Hematopoietic multipotent progenitor cell treated with erythropoietin and hydrocortisone succinate and interleukin-3 and kit ligand, for 4 days (in vitro differentiated cells): Measurements from ENCODE around the gene FRS3.

ENCODE experiments used
- DNase-seq: peaks from one replicate; pipeline ENCODE4 v3.0.0-alpha.2; 2015

Gene FRS3

DNA sequence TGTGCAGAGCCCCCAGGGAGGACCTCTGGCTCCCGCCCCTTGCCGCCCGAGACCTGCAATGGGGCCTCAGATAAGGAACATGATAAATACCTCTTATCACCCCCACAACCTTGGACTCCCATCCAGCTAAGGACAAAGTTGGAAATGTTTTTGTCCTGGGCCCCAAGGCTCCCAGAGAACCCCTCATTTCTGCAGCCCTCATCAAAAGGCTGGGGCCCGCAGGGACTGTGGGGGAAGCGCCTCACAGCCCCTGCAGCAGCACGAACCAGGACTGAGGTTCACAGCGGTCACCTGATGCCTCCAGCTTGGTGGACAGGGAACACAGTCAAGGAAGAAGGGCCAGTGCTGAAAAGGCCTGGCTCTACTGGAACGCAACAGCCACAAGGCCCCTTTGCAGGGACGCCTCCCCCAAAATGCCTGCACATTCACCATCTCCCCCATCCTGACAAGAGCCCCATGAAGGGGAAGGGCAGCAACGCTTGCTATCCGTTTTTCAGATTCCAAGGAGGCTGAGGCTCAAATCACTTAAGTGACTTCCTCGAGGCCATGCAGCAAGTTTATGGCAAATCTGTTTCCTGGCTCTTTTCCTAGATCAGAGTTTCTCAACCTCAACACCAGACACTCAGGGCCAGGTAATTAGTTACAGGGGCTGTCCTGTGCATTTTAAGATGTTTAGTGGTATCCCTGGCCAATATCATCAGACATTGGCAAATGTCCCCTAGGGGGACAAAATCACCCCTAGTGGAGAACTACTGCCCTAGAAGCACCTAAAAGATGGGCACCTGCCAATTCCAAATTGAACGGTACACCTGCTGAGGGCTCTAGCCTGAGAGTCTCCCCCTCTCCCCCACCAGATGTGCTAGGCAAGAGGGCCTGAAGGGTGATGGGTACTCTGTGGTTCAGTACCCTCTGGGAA, 54.9 kb downstream of the FRS3 start:
- no peak for DNase-seq

- no peak for DNase-seq
Observed at GRCh38 chr6:41724228-41724580, 55.5 kb downstream of the FRS3 start.

DNA sequence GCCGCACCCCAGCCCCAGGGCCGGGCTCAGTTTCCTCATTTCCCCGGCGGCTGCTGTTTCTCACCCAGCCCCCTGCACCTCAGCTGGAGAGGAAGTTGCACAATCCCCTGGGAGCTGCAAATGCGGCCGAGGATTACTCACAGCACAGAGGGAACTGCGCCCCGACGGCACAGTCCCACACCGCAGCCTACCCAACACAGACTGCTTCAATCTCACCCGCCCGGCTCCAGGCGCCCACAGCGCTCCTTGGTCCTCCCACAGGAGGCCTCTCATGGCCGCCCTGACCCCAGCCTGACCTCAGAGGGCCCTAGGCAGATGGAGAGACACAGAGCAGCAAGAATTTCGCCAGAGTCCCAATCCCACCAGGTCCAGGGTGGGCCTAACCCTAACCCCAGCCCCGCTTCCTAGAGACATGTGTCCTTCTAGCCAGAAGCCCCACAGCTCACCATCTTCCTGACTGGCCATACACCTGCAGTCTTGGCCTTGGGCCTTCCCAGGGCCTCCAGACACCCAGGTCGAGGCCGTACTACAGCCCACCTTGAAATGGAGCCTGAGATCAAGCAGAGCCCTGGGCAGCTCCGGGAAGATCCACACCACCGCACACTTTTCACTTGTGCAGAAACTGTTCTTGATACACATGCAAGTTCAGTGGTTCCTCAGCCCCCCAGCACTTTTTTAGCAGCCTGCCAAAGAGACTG, 56.0 kb downstream of the FRS3 start:
- peak; percentile 88 for DNase-seq

GRCh38 chr6:41722969-41723529, 56.7 kb downstream of the FRS3 start:
- no peak for DNase-seq

- no peak for DNase-seq
Observed at GRCh38 chr6:41721414-41721813, 58.3 kb downstream of the FRS3 start.

- DNase-seq, result no peak
Observed at GRCh38 chr6:41720783-41721182, 58.9 kb downstream of the FRS3 start.

DNA sequence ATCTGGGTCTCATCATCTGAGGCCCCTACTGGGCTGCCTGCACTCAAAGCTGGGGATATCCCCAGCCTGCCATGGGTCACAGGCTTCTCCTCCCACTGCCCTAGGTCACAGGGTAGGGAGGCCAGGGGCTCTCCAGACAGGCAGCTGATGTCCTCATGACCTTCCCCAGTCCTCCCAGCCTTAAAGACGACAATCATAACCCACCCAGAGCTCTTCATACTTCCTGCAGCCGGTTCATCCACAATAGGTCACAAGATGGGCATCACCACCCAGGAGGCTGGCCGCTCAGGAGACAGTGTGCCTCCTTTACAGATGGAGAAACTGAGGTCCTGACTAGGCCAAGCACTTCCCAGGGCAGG, 59.5 kb downstream of the FRS3 start:
- DNase-seq, result no peak
